ENCODE results near the gene SCG2. TPM values are rescaled to one million over a fixed set of nuclear protein-coding genes. Genes with fewer than 3 reads are reported as not detected.

The SCG2 gene
- total RNA-seq, 2 experiments from 2014 or later: 0.06 TPM; not detected in 1

- POLR2A ChIA-PET: no interaction called here
- no peaks in the 10 kb centered on the region for H3K9me3 ChIP-seq (ENCODE audit: low read length)
- CTCF ChIA-PET (ENCODE audit: unreplicated experiment): no interaction called here
Measured at GRCh38 chr2:223597076-223597475, 5.1 kb downstream of the SCG2 start.

GRCh38 chr2:223596208-223596607, 6.0 kb downstream of the SCG2 start:
- Histone ChIP-seq H4K20me1 (ENCODE audit: insufficient read depth, low read length) (no peaks in the 10 kb centered on the region), H3K79me2 (ENCODE audit: insufficient read depth, low read depth, low read length) (no peaks in the 10 kb centered on the region), H3K4me1 (ENCODE audit: insufficient read depth, low read length, poor library complexity, severe bottlenecking) (no peaks in the 10 kb centered on the region), H3K27ac (ENCODE audit: low read depth, low read length, poor library complexity, severe bottlenecking) (no peak overlapping the region), H3K9me2 (ENCODE audit: insufficient read depth, low read length) (no peaks in the 10 kb centered on the region), H3K36me3 (ENCODE audit: insufficient read depth, low read length) (no peaks in the 10 kb centered on the region), H2AFZ (ENCODE audit: low read length) (no peak overlapping the region), H3K9me3 (ENCODE audit: low read length) (no peaks in the 10 kb centered on the region), H3K4me3 (ENCODE audit: low read depth, low read length, poor library complexity, severe bottlenecking) (no peak overlapping the region), H3K4me2 (ENCODE audit: low read length) (no peak overlapping the region)
- ChIA-PET POLR2A (no interaction called here), CTCF (ENCODE audit: unreplicated experiment) (no interaction called here)
- DNase-seq (ENCODE audit: low spot score): no peak
- BruUV-seq (replicated peaks): no TSS peak
- intact Hi-C loops (cut with micrococcal nuclease; ENCODE audit: unreplicated experiment): no loop called here
- TF ChIP-seq CTCF (conservative IDR thresholded peaks at IDR 0.05; ENCODE audit: low read length) (no peak), EZH2phosphoT487 (IDR thresholded peaks at IDR 0.05; ENCODE audit: borderline replicate concordance, low read depth, low read length) (no peak)

More at GRCh38 chr2:223597076-223597475, 5.1 kb downstream of the SCG2 start:
- H3K4me3 ChIP-seq (ENCODE audit: low read depth, low read length, poor library complexity, severe bottlenecking): no peak overlapping the region
- no peak overlapping the region for H2AFZ ChIP-seq (ENCODE audit: low read length)
- no peaks in the 10 kb centered on the region for H3K79me2 ChIP-seq (ENCODE audit: insufficient read depth, low read depth, low read length)
- no TSS peak for BruUV-seq (replicated peaks)
- DNase-seq (ENCODE audit: low spot score): no peak
- no peak overlapping the region for H3K4me2 ChIP-seq (ENCODE audit: low read length)
- no peak for TF ChIP-seq CTCF (conservative IDR thresholded peaks at IDR 0.05; ENCODE audit: low read length)
- TF ChIP-seq EZH2phosphoT487 (IDR thresholded peaks at IDR 0.05; ENCODE audit: borderline replicate concordance, low read depth, low read length): no peak
- no peaks in the 10 kb centered on the region for H4K20me1 ChIP-seq (ENCODE audit: insufficient read depth, low read length)
- no peak overlapping the region for H3K27ac ChIP-seq (ENCODE audit: low read depth, low read length, poor library complexity, severe bottlenecking)
- intact Hi-C loops (cut with micrococcal nuclease; ENCODE audit: unreplicated experiment): no loop called here
- H3K36me3 ChIP-seq (ENCODE audit: insufficient read depth, low read length): no peaks in the 10 kb centered on the region
- no peaks in the 10 kb centered on the region for H3K4me1 ChIP-seq (ENCODE audit: insufficient read depth, low read length, poor library complexity, severe bottlenecking)
- H3K9me2 ChIP-seq (ENCODE audit: insufficient read depth, low read length): no peaks in the 10 kb centered on the region

GRCh38 chr2:223594831-223595230, 7.3 kb downstream of the SCG2 start:
- Histone ChIP-seq H3K4me3 (ENCODE audit: low read depth, low read length, poor library complexity, severe bottlenecking) (no peak overlapping the region), H4K20me1 (ENCODE audit: insufficient read depth, low read length) (no peaks in the 10 kb centered on the region), H3K27ac (ENCODE audit: low read depth, low read length, poor library complexity, severe bottlenecking) (no peak overlapping the region), H3K4me2 (ENCODE audit: low read length) (no peak overlapping the region), H3K79me2 (ENCODE audit: insufficient read depth, low read depth, low read length) (no peaks in the 10 kb centered on the region), H3K4me1 (ENCODE audit: insufficient read depth, low read length, poor library complexity, severe bottlenecking) (no peaks in the 10 kb centered on the region), H3K9me2 (ENCODE audit: insufficient read depth, low read length) (no peaks in the 10 kb centered on the region), H3K36me3 (ENCODE audit: insufficient read depth, low read length) (no peaks in the 10 kb centered on the region), H2AFZ (ENCODE audit: low read length) (no peak overlapping the region), H3K9me3 (ENCODE audit: low read length) (no peaks in the 10 kb centered on the region)
- POLR2A ChIA-PET: no interaction called here
- intact Hi-C loops (cut with micrococcal nuclease; ENCODE audit: unreplicated experiment): no loop called here
- no peak for TF ChIP-seq EZH2phosphoT487 (IDR thresholded peaks at IDR 0.05; ENCODE audit: borderline replicate concordance, low read depth, low read length)
- no peak for TF ChIP-seq CTCF (conservative IDR thresholded peaks at IDR 0.05; ENCODE audit: low read length)
- no TSS peak for BruUV-seq (replicated peaks)
- DNase-seq (ENCODE audit: low spot score): no peak
- CTCF ChIA-PET (ENCODE audit: unreplicated experiment): no interaction called here

All from OCI-LY7 (cell line).